RWPE2 (cell line): ENCODE measurements around the gene ARMH1.

Experiments
- ATAC-seq: fragments of 200-7000 bp; cut with Tn5 transposase; 3 replicates; pipeline ENCODE4 v1.9.1; 2021; ENCODE audit warnings: low read depth
- DNase-seq: peaks from one replicate; pipeline ENCODE4 v3.0.0-alpha.2; 2020; ENCODE audit warnings: low spot score
- H3K27ac ChIP-seq: fragments of 450-650 bp; 2 replicates; pipeline ENCODE4 v1.5.1; 2017; ENCODE audit warnings: mild to moderate bottlenecking; ENCODE audit not compliant: poor library complexity, severe bottlenecking
- H3K27me3 ChIP-seq: fragments of 250-450 bp; sonication (Bioruptor Pico); 2 replicates; pipeline ENCODE4 v1.5.1; 2021; ENCODE audit warnings: mild to moderate bottlenecking, moderate library complexity; ENCODE audit not compliant: insufficient read depth, poor library complexity, severe bottlenecking
- H3K36me3 ChIP-seq: fragments of 250-450 bp; sonication (Bioruptor Pico); 2 replicates; pipeline ENCODE4 v1.5.1; 2020; ENCODE audit warnings: low read depth, mild to moderate bottlenecking, moderate library complexity
- H3K4me1 ChIP-seq: fragments of 250-450 bp; sonication (Bioruptor Pico); 2 replicates; pipeline ENCODE4 v1.5.1; 2021; ENCODE audit warnings: mild to moderate bottlenecking, moderate library complexity; ENCODE audit not compliant: insufficient read depth, poor library complexity, severe bottlenecking
- H3K4me3 ChIP-seq: fragments of 250-450 bp; sonication (Bioruptor Pico); 2 replicates; pipeline ENCODE4 v1.5.1; 2021; ENCODE audit warnings: mild to moderate bottlenecking, moderate library complexity; ENCODE audit not compliant: severe bottlenecking
- H3K9me3 ChIP-seq: fragments of 250-450 bp; sonication (Bioruptor Pico); 2 replicates; pipeline ENCODE4 v1.5.1; 2021; ENCODE audit warnings: mild to moderate bottlenecking, moderate library complexity; ENCODE audit not compliant: severe bottlenecking
- TF ChIP-seq, protein P1 (sequence below): fragments of 450-650 bp; IDR thresholded peaks from one replicate; pipeline ENCODE4 v1.5.1; 2017; ENCODE audit warnings: mild to moderate bottlenecking, moderate library complexity; ENCODE audit not compliant: poor library complexity, severe bottlenecking

ARMH1 gene

DNA sequence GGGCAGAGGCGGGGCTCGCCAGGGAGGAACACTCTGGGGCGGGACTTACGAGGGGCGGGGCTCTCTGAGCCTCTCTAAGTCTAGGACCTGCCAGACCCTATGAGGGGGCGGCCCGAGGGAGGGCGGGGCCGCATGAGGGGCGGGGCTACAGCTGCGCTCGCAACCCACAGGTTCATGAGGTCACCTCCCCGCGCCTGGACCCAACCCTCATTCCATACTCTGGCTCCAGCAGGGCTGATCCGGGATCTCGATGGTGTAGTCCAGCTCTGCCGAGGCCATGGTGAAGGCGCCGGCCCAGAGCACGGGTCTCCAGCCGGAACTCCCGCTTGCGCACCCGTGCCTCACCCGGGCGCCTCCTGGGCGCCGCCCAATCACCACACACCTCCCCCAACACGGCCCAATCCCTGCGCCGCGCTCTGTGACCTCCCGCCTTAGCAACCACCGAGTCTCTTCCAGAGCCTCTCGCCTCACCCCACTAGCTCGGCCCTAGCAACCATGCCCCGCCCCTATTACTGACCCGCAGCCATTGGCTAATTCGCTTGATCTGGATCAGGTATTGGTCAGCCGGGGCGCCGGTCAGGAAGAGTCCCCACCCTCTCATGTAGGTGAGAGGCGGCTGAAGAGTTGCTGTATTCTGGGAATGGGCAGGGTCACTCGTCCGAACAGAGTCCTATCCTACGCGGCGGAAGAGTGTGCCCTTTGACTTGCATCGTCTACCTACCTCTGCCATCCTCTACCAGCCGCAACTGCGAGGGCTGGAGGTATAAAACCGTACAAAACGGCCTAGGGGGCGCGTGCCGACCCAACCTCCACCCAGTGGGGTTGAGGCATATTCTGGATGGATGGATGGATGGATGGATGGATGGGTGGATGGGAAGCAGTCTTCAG lies at the start of gene ARMH1, which contains the start of gene TMEM53:
Gene ARMH1, plus strand, starts transcription at position 602 of the 888 bp plus-strand sequence. CDS start 14,984 bp downstream, outside the sequence.
Gene TMEM53, minus strand, starts transcription at position 369 of the 888 bp plus-strand sequence. Its CDS starts 90 bp downstream, at position 279.
- TF ChIP-seq, protein P1, sequence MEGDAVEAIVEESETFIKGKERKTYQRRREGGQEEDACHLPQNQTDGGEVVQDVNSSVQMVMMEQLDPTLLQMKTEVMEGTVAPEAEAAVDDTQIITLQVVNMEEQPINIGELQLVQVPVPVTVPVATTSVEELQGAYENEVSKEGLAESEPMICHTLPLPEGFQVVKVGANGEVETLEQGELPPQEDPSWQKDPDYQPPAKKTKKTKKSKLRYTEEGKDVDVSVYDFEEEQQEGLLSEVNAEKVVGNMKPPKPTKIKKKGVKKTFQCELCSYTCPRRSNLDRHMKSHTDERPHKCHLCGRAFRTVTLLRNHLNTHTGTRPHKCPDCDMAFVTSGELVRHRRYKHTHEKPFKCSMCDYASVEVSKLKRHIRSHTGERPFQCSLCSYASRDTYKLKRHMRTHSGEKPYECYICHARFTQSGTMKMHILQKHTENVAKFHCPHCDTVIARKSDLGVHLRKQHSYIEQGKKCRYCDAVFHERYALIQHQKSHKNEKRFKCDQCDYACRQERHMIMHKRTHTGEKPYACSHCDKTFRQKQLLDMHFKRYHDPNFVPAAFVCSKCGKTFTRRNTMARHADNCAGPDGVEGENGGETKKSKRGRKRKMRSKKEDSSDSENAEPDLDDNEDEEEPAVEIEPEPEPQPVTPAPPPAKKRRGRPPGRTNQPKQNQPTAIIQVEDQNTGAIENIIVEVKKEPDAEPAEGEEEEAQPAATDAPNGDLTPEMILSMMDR = no peak
- Histone ChIP-seq H3K4me1 (peaks cover 19% of the 10 kb centered on the region), H3K4me3 (peak within 1 kb of the TSS; percentile 57), H3K27me3 (no peaks in the 10 kb centered on the region), H3K9me3 (no peaks in the 10 kb centered on the region), H3K27ac (peak within 1 kb of the TSS; percentile 55), H3K36me3 (no peaks in the 10 kb centered on the region)
- DNase-seq (peak; percentile 99), ATAC-seq (peak; percentile 93)

DNA sequence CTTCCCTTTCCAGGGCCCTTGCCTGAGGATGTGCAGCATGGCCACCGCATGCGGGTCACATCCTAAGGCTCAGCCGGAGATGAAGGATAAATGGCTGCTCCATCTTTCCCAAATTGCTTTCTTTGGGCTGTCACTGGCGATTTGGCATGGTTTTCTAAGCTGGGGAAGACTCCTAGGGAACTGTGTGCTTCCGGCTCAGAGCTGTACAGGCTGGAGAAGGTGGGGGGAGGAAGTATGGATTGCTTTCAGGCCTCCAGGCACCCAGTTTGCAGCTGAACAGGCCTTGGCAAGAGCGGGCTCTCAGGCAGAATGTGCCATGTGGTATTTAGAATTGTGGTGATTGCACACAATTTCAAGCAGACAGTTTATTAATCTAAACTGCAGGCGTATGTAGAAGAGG lies 49.2 kb upstream of the ARMH1 start:
- no peak overlapping the region for H3K4me3 ChIP-seq
- peaks cover 5% of the 10 kb centered on the region for H3K4me1 ChIP-seq
- TF ChIP-seq, protein P1 = no peak
- H3K36me3 ChIP-seq = no peaks in the 10 kb centered on the region
- DNase-seq (no peak), ATAC-seq (no peak)
- no peaks in the 10 kb centered on the region for H3K27me3 ChIP-seq
- H3K27ac ChIP-seq = no peak overlapping the region
- H3K9me3 ChIP-seq = no peaks in the 10 kb centered on the region

DNA sequence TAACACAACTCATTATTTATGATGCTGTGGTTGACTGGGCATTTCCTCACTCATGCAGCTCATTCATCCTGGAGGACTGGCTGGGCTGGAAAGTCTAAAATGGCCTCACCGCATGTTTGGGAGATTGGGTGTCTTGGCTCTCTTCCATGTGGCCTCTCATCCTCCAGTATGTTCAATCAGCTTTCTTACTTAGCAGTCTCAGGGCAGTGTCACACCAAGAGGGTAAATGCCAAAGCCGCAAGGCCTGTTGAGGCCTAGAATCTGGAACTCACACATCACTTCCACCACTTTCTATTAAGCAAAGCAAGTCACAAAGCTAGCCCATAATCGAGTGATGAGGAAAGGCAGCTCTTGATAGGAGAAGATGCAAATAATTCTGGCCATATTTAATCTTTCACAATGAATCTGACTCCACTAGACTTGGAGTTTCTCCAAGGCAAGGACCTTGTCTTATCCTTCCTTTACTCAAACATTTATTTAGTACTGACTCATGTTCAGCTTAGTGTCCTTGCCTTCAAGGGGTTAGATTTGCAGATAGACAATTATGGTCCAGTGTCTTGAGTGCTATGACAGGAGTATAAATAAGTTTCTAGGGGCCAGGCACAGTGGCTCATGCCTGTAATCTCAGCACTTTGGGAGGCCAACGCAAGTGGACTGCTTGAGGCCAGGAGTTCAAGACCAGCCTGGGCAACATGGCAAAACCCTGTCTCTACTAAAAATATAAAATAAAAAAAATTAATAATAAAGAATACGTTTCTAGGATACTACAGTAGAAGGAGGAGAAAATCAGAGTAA lies 45.4 kb upstream of the ARMH1 start:
- DNase-seq (no peak), ATAC-seq (no peak)
- Histone ChIP-seq H3K27ac (peak overlapping the region; percentile 46), H3K9me3 (no peaks in the 10 kb centered on the region), H3K36me3 (peaks cover 18% of the 10 kb centered on the region), H3K4me1 (peaks cover 11% of the 10 kb centered on the region), H3K27me3 (no peaks in the 10 kb centered on the region), H3K4me3 (no peak overlapping the region)
- TF ChIP-seq, protein P1 = no peak

DNA sequence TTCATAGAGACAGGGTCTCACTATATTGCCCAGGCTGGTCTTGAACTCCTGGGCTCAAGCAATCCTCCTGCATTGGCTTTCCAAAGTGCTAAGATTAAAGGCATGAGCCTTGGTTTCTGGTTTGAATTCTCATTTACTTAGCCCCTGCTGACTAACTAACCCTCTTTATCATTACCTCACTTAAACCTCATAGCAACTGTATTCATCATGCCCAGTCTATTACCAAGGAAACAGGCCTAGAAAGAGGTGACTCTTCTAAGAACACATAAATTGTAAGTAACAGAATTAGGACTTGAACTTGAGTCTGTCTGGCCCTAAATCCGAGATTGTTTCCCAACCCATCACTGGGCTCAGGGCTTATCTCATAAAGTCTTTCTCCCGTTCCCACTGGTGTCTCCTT lies 44.4 kb upstream of the ARMH1 start:
- H3K4me1 ChIP-seq = peaks cover 11% of the 10 kb centered on the region
- no peak for ATAC-seq
- no peaks in the 10 kb centered on the region for H3K9me3 ChIP-seq
- H3K27me3 ChIP-seq = no peaks in the 10 kb centered on the region
- DNase-seq = no peak
- peak overlapping the region; percentile 46 for H3K27ac ChIP-seq
- peaks cover 24% of the 10 kb centered on the region for H3K36me3 ChIP-seq
- H3K4me3 ChIP-seq = no peak overlapping the region
- TF ChIP-seq, protein P1 = no peak
